ENCODE measurements around the gene PPP4R3C. TPM values are rescaled to one million over a fixed set of nuclear protein-coding genes. Genes with fewer than 3 reads are reported as not detected.
"Not testable (repeated sequence)": the region's sequence is repeated elsewhere in the genome, so short reads cannot be mapped to it uniquely, and the experiment has no call there.

PPP4R3C gene
- total and polyA plus RNA-seq, 2 donors (not counting 1 experiment from before 2014, with no cell fraction given) = not detected

DNA sequence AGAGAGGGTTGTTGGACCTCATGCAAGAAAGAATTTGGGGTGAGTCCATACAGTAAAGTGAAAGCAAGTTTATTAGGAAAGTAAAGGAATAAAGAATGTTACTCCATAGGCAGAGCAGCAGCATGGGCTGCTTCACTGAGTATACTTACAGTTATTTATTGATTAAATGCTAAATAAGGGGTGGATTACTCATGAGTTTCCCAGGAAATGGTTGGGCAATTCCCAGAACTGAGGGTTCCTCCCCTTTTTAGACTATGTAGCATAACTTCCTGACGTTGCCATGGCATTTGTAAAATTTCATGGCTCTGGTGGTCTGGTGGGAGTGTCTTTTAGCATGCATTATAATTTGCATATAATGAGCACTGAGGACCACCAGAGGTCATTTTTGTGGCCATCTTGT is 16.7 kb downstream of the PPP4R3C start:
- Histone ChIP-seq H3K27me3 (ENCODE audit: control insufficient read depth, insufficient read depth, low read length) (no peaks in the 10 kb centered on the region), H3K36me3 (ENCODE audit: control insufficient read depth, insufficient read depth, low read length) (no peaks in the 10 kb centered on the region), H2AFZ (ENCODE audit: low read length) (no peak overlapping the region), H3K79me2 (ENCODE audit: control insufficient read depth, insufficient read depth, low read length) (no peaks in the 10 kb centered on the region), H3K4me2 (ENCODE audit: extremely low read depth, insufficient read depth, low read length) (no peak overlapping the region), H3K4me3 (replicated peaks in 1 of 4; ENCODE audit: control extremely low read depth in 1 of 4, insufficient read depth in 1 of 4, low read depth in 3 of 4, low read length in 4 of 4) (no peak overlapping the region), H4K20me1 (ENCODE audit: control insufficient read depth, extremely low read depth, insufficient read depth, low read length) (no peaks in the 10 kb centered on the region), H3K9me3 (ENCODE audit: control insufficient read depth, insufficient read depth, low read depth, low read length) (no peaks in the 10 kb centered on the region), H3K9ac (ENCODE audit: insufficient read depth, low read length) (no peak overlapping the region), H3K4me1 (ENCODE audit: control insufficient read depth, extremely low read depth, insufficient read depth, low read length) (no peaks in the 10 kb centered on the region), H3K27ac (ENCODE audit: insufficient read depth, low read length) (no peak overlapping the region)
- peak in 1 of 2 donors; percentile 19 for DNase-seq (ENCODE audit: low read depth in 2 of 2)
- no peak for TF ChIP-seq EZH2 (IDR thresholded peaks at IDR 0.05; ENCODE audit: low read length, missing control alignments)
- TF ChIP-seq, protein P1, sequence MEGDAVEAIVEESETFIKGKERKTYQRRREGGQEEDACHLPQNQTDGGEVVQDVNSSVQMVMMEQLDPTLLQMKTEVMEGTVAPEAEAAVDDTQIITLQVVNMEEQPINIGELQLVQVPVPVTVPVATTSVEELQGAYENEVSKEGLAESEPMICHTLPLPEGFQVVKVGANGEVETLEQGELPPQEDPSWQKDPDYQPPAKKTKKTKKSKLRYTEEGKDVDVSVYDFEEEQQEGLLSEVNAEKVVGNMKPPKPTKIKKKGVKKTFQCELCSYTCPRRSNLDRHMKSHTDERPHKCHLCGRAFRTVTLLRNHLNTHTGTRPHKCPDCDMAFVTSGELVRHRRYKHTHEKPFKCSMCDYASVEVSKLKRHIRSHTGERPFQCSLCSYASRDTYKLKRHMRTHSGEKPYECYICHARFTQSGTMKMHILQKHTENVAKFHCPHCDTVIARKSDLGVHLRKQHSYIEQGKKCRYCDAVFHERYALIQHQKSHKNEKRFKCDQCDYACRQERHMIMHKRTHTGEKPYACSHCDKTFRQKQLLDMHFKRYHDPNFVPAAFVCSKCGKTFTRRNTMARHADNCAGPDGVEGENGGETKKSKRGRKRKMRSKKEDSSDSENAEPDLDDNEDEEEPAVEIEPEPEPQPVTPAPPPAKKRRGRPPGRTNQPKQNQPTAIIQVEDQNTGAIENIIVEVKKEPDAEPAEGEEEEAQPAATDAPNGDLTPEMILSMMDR (conservative IDR thresholded peaks at IDR 0.05 in 1 of 2, IDR thresholded peaks at IDR 0.05 in 1 of 2; ENCODE audit: low read depth in 1 of 2, low read length in 2 of 2) = no peak

DNA sequence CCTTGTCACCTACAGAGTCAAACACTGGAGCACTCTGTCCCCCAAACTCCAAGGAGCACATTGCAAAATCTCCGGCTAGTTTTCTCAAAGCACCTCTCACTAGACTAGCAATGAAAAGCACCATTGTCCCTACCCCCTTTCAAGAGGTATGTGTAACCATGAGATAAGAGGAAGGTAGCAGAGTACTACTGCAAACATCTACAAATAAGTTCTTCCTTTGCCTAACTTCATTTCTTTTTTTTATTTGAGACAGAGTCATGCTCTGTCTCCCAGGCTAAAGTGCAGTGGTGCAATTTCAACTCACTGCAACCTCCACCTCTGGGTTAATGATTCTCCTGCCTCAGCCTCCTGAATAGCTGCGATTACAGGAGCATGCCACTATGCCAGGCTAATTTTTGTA is 17.7 kb downstream of the PPP4R3C start:
- Histone ChIP-seq H3K36me3 (ENCODE audit: control insufficient read depth, insufficient read depth, low read length) (no peaks in the 10 kb centered on the region), H3K9ac (ENCODE audit: insufficient read depth, low read length) (no peak overlapping the region), H3K4me1 (ENCODE audit: control insufficient read depth, extremely low read depth, insufficient read depth, low read length) (no peaks in the 10 kb centered on the region), H3K79me2 (ENCODE audit: control insufficient read depth, insufficient read depth, low read length) (no peaks in the 10 kb centered on the region), H3K27me3 (ENCODE audit: control insufficient read depth, insufficient read depth, low read length) (no peaks in the 10 kb centered on the region), H3K4me3 (replicated peaks in 1 of 4; ENCODE audit: control extremely low read depth in 1 of 4, insufficient read depth in 1 of 4, low read depth in 3 of 4, low read length in 4 of 4) (no peak overlapping the region), H3K9me3 (ENCODE audit: control insufficient read depth, insufficient read depth, low read depth, low read length) (no peaks in the 10 kb centered on the region), H3K4me2 (ENCODE audit: extremely low read depth, insufficient read depth, low read length) (no peak overlapping the region), H3K27ac (ENCODE audit: insufficient read depth, low read length) (no peak overlapping the region), H4K20me1 (ENCODE audit: control insufficient read depth, extremely low read depth, insufficient read depth, low read length) (no peaks in the 10 kb centered on the region), H2AFZ (ENCODE audit: low read length) (no peak overlapping the region)
- no peak for DNase-seq (ENCODE audit: low read depth in 2 of 2)
- TF ChIP-seq, protein P1 (conservative IDR thresholded peaks at IDR 0.05 in 1 of 2, IDR thresholded peaks at IDR 0.05 in 1 of 2; ENCODE audit: low read depth in 1 of 2, low read length in 2 of 2) = no peak
- TF ChIP-seq EZH2 (IDR thresholded peaks at IDR 0.05; ENCODE audit: low read length, missing control alignments) = no peak

GRCh38 chrX:27444093-27444908 is 18.8 kb downstream of the PPP4R3C start:
- Histone ChIP-seq H3K4me1 (ENCODE audit: control insufficient read depth, extremely low read depth, insufficient read depth, low read length) (no peaks in the 10 kb centered on the region), H4K20me1 (ENCODE audit: control insufficient read depth, extremely low read depth, insufficient read depth, low read length) (no peaks in the 10 kb centered on the region), H3K27me3 (ENCODE audit: control insufficient read depth, insufficient read depth, low read length) (no peaks in the 10 kb centered on the region), H3K4me2 (ENCODE audit: extremely low read depth, insufficient read depth, low read length) (no peak overlapping the region), H3K27ac (ENCODE audit: insufficient read depth, low read length) (no peak overlapping the region), H3K9me3 (ENCODE audit: control insufficient read depth, insufficient read depth, low read depth, low read length) (no peaks in the 10 kb centered on the region), H3K4me3 (replicated peaks in 1 of 4; ENCODE audit: control extremely low read depth in 1 of 4, insufficient read depth in 1 of 4, low read depth in 3 of 4, low read length in 4 of 4) (no peak overlapping the region), H3K9ac (ENCODE audit: insufficient read depth, low read length) (no peak overlapping the region), H3K36me3 (ENCODE audit: control insufficient read depth, insufficient read depth, low read length) (no peaks in the 10 kb centered on the region), H2AFZ (ENCODE audit: low read length) (no peak overlapping the region), H3K79me2 (ENCODE audit: control insufficient read depth, insufficient read depth, low read length) (no peaks in the 10 kb centered on the region)
- TF ChIP-seq, protein P1 (conservative IDR thresholded peaks at IDR 0.05 in 1 of 2, IDR thresholded peaks at IDR 0.05 in 1 of 2; ENCODE audit: low read depth in 1 of 2, low read length in 2 of 2) = no peak
- TF ChIP-seq EZH2 (IDR thresholded peaks at IDR 0.05; ENCODE audit: low read length, missing control alignments) = no peak
- peak in 1 of 2 donors; percentile 38 for DNase-seq (ENCODE audit: low read depth in 2 of 2)

DNA sequence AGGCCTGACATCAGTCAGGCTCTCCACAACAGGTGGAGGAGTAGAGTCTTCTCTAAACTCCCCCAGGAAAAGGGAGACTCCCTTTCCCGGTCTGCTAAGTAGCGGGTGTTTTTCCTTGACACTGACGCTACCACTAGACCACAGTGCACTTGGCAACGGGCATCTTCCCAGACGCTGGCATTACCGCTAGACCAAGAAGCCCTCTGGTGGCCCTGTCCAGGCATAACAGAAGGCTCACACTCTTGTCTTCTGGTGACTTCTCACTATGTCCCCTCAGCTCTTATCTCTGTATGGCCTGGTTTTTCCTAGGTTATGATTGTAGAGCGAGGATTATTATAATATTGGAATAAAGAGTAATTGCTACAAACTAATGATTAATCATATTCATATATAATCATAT is 20.7 kb downstream of the PPP4R3C start:
- H3K27me3 ChIP-seq (ENCODE audit: control insufficient read depth, insufficient read depth, low read length); H3K27ac ChIP-seq (ENCODE audit: insufficient read depth, low read length); H3K4me2 ChIP-seq (ENCODE audit: extremely low read depth, insufficient read depth, low read length); H3K79me2 ChIP-seq (ENCODE audit: control insufficient read depth, insufficient read depth, low read length); H3K36me3 ChIP-seq (ENCODE audit: control insufficient read depth, insufficient read depth, low read length); H3K4me1 ChIP-seq (ENCODE audit: control insufficient read depth, extremely low read depth, insufficient read depth, low read length); H2AFZ ChIP-seq (ENCODE audit: low read length); H4K20me1 ChIP-seq (ENCODE audit: control insufficient read depth, extremely low read depth, insufficient read depth, low read length); H3K9ac ChIP-seq (ENCODE audit: insufficient read depth, low read length); H3K9me3 ChIP-seq (ENCODE audit: control insufficient read depth, insufficient read depth, low read depth, low read length); DNase-seq (ENCODE audit: low read depth in 2 of 2); H3K4me3 ChIP-seq (replicated peaks in 1 of 4; ENCODE audit: control extremely low read depth in 1 of 4, insufficient read depth in 1 of 4, low read depth in 3 of 4, low read length in 4 of 4): not testable (repeated sequence)

Data from fibroblast of lung (primary cell).